ENCODE data around the gene AFAP1L2.

Gene AFAP1L2

DNA sequence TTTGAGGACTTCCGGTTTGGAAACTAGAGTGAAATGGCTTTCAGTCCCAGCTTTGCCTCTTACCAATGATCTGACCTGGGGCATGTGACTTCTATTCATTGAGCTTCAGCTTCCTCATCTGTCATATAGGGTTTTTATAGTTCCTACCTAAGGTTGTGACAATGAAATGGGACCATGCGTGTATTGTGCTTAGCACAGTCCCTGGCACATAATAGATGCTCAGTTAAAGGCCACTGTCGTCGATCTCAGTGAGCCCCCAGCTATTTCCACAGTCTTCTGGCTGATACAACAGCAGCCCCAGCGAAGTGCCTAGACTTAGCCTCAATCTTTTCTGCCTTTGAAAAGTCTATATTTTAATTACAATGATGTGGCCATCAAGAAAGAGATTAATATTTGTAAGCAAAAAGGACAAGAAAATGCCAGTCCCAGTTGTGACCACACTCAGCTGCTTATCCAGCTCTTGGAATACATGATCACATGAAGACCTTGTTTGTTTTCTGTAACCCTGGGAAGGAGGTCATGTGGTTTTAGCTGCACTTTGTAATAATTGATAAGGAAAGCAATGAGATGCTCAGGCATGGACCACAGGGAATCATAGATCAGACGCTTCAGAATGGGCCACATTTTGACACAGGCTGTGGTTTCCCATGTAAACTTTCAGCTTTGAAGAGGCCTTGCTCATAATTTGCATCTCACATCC, 120.6 kb downstream of the AFAP1L2 start:
- DNase-seq = no peak

DNA sequence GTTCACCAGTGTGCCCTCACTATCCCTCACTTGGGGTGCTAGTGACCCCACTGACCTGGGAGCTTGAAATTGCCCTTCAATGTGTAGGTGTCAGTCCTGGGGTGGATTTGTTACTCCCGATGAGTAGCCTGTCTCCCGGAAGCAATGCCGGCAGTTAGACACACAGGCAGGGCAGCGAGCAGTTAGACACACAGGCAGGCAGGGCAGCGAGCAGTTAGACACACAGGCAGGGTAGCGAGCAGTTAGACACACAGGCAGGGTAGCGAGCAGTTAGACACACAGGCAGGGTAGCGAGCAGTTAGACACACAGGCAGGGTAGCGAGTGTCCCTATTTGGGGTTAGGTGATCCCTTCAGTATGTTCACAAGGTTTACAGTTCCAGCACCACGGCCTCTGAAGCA, 121.2 kb downstream of the AFAP1L2 start:
- DNase-seq = no peak

DNA sequence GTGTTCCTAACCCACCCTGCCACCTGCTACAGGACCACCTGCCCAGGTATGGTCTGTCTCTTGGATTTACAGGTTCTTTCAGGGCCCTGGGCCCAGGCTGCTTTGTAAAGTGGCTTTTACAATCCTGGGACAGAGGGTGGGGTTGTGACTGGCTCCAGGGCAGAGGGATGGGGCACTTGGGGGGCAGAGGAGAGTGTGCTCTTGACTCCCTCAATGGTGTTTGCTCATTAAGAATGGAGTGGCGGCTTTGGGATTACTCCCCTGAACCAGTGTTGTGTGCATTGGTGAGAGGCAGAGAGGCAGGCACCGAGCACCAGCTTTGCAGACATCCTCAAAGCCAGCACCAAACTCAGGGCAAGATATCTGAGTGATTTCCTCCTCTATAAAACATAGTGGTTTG, 121.8 kb downstream of the AFAP1L2 start:
- DNase-seq = no peak

DNA sequence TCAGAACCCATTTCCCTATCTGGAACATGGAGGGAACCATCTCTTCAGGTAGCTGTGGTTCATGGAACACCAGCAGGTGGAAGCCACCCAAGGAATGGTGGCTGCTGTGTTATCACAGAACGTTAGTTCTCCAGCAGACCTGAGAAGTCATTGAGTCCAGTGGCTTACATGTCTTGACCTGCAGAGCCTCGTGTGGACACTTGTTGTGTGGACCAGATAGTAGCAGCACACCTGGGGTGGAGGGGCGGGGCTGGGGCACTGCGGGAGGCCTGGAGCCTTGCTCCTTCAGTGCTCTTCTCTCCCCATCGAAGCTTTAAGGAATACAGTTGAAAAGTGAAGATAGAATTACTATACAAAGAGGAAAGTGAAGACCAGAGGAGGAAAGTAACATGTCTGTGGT, 122.8 kb downstream of the AFAP1L2 start:
- no peak for DNase-seq

GRCh38 chr10:114281006-114281405, 123.3 kb downstream of the AFAP1L2 start:
- no peak for DNase-seq

DNA sequence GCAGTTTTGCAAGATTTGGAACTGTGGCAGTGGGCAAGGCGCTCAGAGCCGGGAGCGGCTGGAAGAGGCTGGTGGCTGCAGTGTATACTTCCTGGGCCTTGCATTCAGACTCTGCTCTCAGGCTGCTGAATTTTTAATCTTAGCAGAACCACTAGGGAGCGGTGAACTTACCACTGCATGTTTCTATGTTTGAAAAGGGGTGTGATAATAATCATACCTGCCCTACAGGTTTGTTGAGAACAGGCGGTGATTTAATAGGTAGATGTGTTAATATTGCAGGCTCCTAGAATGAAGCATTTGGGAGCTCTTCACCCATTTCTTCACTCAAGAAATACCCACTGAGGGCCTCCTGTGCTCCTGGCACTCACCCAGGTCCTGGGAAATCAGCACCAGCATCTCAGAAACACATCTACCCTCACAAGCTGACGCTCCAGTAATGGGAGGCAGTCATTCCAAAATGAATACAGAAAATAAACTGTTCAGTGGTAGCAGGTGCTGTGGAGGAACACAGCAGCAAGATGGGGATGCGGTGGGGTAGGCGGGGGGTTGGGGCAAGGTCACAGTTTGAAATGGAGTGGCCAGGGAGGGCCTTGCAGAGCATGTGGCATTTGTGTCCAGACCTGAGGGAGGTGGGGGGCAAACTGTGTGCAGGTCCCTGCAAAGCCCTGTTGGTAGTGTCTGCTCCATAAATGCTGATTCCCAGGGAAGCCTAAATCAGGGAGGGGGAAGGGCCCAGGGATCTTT, 124.2 kb downstream of the AFAP1L2 start:
- DNase-seq = no peak

DNA sequence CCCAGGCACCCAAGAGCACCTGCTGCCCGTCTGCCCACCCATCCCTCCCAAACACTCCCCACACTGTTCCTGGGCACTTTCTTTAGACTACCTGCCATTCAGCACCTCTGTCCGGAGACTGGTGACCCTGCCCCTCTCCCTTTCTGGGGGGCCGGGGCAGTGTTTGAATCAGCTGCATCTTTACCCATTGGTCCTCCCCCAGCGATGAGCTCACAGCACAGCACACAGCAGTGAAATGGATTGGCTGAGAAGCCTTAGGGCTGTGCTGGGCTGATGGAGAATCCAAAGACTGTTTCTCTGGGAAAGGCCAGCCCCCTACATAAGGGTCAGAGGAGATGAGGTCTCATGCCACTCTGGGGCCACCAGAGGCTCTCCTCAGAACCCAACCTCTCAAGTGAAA, 125.0 kb downstream of the AFAP1L2 start:
- no peak for DNase-seq

GRCh38 chr10:114278884-114279191, 125.5 kb downstream of the AFAP1L2 start:
- no peak for DNase-seq

GRCh38 chr10:114278140-114278883, 126.0 kb downstream of the AFAP1L2 start:
- no peak for DNase-seq

- no peak for DNase-seq
Measured at GRCh38 chr10:114276671-114277070, 127.6 kb downstream of the AFAP1L2 start.

- no peak for DNase-seq
Measured at GRCh38 chr10:114276066-114276465, 128.2 kb downstream of the AFAP1L2 start.

GRCh38 chr10:114274616-114275453, 129.5 kb downstream of the AFAP1L2 start:
- no peak for DNase-seq

- no peak for DNase-seq
Measured at GRCh38 chr10:114273910-114274309, 130.4 kb downstream of the AFAP1L2 start.

- DNase-seq = no peak
Measured at GRCh38 chr10:114272696-114273095, 131.6 kb downstream of the AFAP1L2 start.

- no peak for DNase-seq
Measured at GRCh38 chr10:114271779-114272167, 132.5 kb downstream of the AFAP1L2 start.

DNA sequence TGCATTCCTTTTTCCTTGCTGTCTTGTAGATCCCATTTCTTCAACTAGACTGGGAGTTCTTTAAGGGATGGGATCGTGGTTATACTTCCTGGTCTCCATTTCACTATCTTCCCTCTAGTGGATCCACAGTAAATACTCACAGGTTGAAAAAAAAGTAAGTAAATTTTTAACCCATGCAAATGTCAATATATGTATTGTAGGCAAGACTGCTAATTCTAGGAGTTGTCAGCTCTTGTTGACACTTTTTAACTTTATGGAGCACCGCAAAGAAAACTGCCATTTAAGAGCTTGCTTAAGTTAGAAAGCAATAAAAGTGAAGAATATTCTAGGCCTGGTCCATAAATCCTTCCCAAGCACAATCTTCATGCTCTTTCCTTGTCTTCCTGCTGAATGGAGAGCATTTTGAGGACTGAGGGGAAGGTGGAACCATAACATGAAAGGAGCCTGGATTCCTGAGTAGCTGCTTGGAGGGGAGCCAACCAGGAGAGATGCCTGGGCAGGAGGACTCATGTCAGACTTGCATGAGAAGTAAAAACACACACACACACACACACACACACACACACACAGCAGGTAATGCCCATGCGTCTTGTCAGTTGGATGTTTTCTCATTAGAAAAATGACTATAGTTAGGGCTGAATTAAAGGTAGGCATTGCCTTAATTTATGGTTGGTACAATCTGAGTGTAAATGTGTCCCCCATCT, 133.1 kb downstream of the AFAP1L2 start:
- no peak for DNase-seq

GRCh38 chr10:114266521-114266920, 137.8 kb downstream of the AFAP1L2 start:
- DNase-seq = no peak

DNA sequence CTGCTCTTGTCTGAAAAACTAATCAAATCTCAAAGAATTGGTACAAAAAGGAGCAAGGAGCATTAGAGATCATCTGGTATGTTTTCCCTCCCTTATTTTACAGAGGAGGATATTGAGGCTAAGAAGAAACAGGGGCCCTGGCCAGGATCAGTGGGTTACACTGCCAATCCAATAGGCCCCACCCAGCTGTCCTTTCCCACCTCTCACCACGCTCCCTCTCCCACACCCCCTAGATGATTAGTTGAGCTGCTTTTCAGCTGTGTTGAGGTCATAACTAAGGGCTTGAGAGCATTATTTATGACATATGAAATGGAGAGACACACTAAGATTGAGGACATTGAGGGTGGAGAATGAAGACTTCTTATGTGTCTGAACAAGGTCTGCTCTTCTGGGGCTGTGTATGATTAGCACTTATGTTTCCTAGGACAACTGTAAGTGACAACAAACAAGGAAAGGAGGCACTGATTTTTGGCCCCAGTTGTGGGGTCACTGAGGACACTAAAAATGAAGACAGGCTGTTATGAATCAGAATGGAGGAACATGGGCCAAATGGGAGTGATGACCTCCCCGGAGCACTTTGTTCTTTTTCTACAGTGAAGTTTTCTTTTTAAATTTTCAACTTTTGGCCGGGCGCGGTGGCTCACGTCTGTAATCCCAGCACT, 138.8 kb downstream of the AFAP1L2 start:
- DNase-seq = no peak

GRCh38 chr10:114262496-114262895, 141.8 kb downstream of the AFAP1L2 start:
- no peak for DNase-seq

DNA sequence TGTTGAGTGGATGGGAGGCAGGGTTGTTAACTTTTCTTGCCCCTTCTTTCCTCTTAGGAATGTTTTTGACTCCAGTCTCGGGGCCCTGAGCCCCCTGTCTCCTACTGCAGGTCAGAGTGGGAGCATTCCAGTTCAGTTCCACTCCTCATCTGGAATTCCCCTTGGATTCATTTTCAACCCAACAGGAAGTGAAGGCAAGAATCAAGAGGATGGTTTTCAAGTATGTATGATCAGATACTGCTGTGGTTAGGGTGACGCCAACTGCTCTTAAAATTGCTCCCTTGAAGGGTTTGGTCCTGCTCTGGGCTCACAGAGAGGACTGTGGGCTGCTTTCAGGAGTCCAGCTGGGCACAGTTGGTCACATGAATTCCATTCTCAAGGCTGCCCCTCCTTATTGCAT, 143.2 kb downstream of the AFAP1L2 start:
- DNase-seq = no peak

- no peak for DNase-seq
Measured at GRCh38 chr10:114260366-114260765, 143.9 kb downstream of the AFAP1L2 start.

DNA sequence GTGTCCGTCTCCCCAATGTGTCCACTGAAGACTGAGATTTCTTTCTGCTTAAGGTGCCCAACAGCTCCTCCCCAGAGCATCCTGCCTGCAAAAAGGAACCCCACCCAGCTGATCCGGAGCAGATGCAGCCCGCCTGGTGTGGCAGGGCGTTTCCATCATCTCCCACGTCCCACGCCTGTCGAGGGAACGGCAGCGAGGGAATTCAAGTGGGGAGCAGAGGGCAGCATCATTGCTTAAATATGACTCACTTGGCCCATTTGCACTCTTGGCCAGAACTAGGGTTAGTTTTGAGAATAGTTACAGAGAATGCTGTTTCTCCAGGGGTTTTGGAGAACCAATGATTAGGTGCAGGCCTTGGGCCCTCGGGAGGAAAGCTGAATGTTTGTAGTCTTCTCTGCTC, 144.5 kb downstream of the AFAP1L2 start:
- no peak for DNase-seq

Data from NCI-H446 (cell line).